H1 (cell line): ENCODE measurements around the gene HIVEP3. TPM values are rescaled to one million over a fixed set of nuclear protein-coding genes. Genes with fewer than 3 reads are reported as not detected.

Source experiments
- NRF1 ChIP-seq: IDR thresholded peaks from 2 replicates; pipeline ENCODE4 v1.6.1; 2011; ENCODE audit warnings: mild to moderate bottlenecking, low read depth, low read length, improper control_type of control experiment
- TCF12 ChIP-seq: IDR thresholded peaks from 2 replicates; pipeline ENCODE4 v1.6.1; 2011; ENCODE audit warnings: low read depth, mild to moderate bottlenecking, low read length
- polyA plus RNA-seq, 7 experiments: library from polyadenylated mRNA; depleted of rRNA in 3 of 7; stranded (reverse) in 5 of 7; unstranded in 2 of 7; fragments of >200 nt in 5 of 7; fragments of 200-250 nt in 2 of 7; gene quantifications; 1 replicate in 5 of 7; 2 replicates in 1 of 7; 4 replicates in 1 of 7; pipeline versions ENCODE4 v1.2.1 to v1.2.3, GENCODE V29; 2011 to 2013; ENCODE audit warnings: missing spikeins in 2 of 7, mixed read lengths in 2 of 7
- total RNA-seq: library from RNA; stranded (reverse); fragmentation: NEBNext Ultra II Directional; extraction: Animal tissue kit (Norgen Biotek cat#: 25700); gene quantifications from 2 replicates; pipeline ENCODE4 v1.2.1, GENCODE V29; 2021

Gene HIVEP3
- total and polyA plus RNA-seq, 2 of the 8 experiments (the other 6 are each of a cell fraction or from before 2014, with no cell fraction given): 0.24 to 0.69 TPM

- TF ChIP-seq TCF12: no peak
- TF ChIP-seq NRF1: no peak
Observed at GRCh38 chr1:41758500-41758899, 160.2 kb downstream of the HIVEP3 start (continued).
